22Rv1 (cell line): Measurements from ENCODE around the gene FAM83E.

ENCODE experiments used
- H3K27ac ChIP-seq: fragments of 450-650 bp; 2 replicates; pipeline ENCODE4 v1.5.1; 2017
- ZFX ChIP-seq: fragments of 450-650 bp; IDR thresholded peaks from 2 replicates; pipeline ENCODE4 v1.6.1; 2017; ENCODE audit warnings: antibody characterized with exemption, borderline replicate concordance
- TF ChIP-seq, protein P1 (sequence below): fragments of 450-650 bp; IDR thresholded peaks from 2 replicates; pipeline ENCODE4 v1.5.1; 2017; ENCODE audit warnings: mild to moderate bottlenecking

The FAM83E gene

DNA sequence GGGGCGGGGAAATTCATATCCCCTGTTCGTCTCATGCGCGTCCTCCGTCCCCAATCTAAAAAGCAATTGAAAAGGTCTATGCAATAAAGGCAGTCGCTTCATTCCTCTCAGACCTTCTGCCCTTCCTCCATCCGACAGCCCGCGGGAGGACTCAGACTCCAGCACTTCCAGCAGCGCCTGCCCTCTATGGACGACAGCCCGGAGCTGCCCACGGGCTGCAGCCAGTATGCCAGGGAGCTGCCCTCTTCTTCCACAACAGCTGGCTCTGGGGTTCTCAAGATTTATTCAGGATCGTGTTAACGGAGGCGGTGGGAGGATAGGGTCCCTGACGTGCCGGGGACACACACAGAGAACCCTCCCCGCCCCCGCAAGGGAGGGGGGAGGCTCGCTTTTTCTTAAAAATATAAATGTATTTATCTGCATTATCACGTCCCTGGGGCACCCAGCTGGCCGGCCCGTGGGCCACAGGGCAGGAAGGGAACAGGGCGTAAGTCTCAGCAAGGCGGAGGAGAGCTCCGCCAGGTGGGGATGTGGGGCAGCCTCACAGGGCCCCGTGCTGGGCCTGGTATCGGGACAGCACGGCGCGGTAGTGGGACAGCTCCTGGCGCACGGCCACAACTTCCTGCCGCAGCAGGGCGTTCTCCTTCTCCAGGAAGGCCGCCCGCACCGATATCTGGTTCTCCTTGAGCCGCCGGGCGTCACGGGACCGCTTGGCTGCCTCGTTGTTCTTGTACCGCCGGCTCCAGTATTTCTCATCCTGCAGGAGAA is 15.6 kb upstream of the FAM83E start:
- H3K27ac ChIP-seq: peak overlapping the region; percentile 100

DNA sequence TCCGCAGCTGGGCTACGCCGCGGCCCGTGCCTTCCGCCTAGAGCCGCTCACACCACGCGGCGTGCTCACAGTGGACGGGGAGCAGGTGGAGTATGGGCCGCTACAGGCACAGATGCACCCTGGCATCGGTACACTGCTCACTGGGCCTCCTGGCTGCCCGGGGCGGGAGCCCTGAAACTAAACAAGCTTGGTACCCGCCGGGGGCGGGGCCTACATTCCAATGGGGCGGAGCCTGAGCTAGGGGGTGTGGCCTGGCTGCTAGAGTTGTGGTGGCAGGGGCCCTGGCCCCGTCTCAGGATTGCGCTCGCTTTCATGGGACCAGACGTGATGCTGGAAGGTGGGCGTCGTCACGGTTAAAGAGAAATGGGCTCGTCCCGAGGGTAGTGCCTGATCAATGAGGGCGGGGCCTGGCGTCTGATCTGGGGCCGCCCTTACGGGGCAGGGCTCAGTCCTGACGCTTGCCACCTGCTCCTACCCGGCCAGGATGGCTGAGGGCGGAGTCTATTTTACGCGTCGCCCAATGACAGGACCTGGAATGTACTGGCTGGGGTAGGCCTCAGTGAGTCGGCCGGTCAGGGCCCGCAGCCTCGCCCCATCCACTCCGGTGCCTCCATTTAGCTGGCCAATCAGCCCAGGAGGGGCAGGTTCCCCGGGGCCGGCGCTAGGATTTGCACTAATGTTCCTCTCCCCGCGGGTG is 14.9 kb upstream of the FAM83E start:
- no peak for TF ChIP-seq ZFX
- TF ChIP-seq, protein P1, sequence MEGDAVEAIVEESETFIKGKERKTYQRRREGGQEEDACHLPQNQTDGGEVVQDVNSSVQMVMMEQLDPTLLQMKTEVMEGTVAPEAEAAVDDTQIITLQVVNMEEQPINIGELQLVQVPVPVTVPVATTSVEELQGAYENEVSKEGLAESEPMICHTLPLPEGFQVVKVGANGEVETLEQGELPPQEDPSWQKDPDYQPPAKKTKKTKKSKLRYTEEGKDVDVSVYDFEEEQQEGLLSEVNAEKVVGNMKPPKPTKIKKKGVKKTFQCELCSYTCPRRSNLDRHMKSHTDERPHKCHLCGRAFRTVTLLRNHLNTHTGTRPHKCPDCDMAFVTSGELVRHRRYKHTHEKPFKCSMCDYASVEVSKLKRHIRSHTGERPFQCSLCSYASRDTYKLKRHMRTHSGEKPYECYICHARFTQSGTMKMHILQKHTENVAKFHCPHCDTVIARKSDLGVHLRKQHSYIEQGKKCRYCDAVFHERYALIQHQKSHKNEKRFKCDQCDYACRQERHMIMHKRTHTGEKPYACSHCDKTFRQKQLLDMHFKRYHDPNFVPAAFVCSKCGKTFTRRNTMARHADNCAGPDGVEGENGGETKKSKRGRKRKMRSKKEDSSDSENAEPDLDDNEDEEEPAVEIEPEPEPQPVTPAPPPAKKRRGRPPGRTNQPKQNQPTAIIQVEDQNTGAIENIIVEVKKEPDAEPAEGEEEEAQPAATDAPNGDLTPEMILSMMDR: no peak
- peak overlapping the region; percentile 100 for H3K27ac ChIP-seq

More for the DNA sequence above, 15.6 kb upstream of the FAM83E start:
- TF ChIP-seq, protein P1: peak; percentile 70
- no peak for TF ChIP-seq ZFX

DNA sequence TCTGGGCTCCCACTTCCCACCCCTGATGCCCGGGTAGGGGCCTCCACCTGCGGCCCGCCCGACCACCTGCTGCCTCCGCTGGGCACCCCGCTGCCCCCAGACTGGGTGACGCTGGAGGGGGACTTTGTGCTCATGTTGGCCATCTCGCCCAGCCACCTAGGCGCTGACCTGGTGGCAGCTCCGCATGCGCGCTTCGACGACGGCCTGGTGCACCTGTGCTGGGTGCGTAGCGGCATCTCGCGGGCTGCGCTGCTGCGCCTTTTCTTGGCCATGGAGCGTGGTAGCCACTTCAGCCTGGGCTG is 14.4 kb upstream of the FAM83E start:
- peak overlapping the region; percentile 100 for H3K27ac ChIP-seq
- TF ChIP-seq, protein P1: peak; percentile 27; the same call in 1 of the 2 replicates
- TF ChIP-seq ZFX: no peak

GRCh38 chr19:48628486-48629296 is 13.8 kb upstream of the FAM83E start:
- peak overlapping the region; percentile 100 for H3K27ac ChIP-seq
- TF ChIP-seq, protein P1: no peak
- TF ChIP-seq ZFX: no peak

GRCh38 chr19:48627865-48628314 is 13.0 kb upstream of the FAM83E start:
- peak overlapping the region; percentile 100; the same call in 1 of the 2 replicates for H3K27ac ChIP-seq
- TF ChIP-seq ZFX: no peak
- TF ChIP-seq, protein P1: no peak

DNA sequence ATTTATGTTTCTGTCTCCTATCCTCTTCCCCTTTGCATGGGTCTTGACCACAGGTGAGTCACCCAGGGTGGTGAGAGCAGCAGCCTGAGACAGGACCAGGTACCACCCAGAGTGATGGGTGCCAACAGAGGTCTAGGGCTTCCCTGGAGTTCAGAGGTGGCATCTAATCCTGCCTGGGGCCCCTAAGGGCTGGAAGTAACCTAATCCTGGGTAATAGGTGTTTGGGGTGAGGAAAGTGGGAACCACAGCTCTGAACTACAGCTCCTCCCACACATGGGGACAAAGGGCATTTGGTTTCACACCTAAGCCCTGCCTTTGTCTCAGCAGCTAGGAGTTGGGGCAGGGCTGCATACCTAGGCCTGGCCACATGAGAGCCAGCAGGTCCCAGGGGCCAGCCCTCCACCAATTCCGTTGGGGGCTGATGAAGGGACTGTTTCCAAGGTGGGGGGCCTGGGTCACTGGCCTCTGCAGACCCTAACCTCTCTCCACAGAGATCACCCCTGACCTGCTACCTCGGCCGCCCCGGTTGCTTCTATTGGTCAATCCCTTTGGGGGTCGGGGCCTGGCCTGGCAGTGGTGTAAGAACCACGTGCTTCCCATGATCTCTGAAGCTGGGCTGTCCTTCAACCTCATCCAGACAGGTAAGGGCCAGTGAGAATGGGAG is 12.5 kb upstream of the FAM83E start:
- H3K27ac ChIP-seq: peak overlapping the region; percentile 100

More for the DNA sequence above, 12.5 kb upstream of the FAM83E start:
- TF ChIP-seq, protein P1: no peak
- no peak for TF ChIP-seq ZFX
